Measurements from ENCODE around the gene CAPRIN2.

DNA sequence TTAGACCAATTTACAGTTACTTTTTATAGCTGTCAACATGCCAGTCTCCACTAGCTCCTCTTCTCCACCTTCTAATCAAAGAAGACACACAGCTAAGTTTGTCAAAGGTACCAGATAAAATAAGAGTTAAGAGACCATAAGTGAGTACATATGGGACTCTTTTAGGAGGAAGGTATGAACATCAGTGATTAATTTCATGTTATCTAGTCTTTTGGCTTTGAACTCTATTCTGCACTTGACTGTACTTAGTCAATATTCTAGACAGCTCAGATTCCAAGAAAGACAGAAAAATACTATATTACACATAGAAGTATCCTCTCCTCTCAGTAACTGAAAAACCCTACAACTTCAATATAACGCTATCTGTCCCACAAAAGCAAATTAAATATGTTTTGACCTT, 28.1 kb downstream of the CAPRIN2 start:
- TF ChIP-seq, protein P1, sequence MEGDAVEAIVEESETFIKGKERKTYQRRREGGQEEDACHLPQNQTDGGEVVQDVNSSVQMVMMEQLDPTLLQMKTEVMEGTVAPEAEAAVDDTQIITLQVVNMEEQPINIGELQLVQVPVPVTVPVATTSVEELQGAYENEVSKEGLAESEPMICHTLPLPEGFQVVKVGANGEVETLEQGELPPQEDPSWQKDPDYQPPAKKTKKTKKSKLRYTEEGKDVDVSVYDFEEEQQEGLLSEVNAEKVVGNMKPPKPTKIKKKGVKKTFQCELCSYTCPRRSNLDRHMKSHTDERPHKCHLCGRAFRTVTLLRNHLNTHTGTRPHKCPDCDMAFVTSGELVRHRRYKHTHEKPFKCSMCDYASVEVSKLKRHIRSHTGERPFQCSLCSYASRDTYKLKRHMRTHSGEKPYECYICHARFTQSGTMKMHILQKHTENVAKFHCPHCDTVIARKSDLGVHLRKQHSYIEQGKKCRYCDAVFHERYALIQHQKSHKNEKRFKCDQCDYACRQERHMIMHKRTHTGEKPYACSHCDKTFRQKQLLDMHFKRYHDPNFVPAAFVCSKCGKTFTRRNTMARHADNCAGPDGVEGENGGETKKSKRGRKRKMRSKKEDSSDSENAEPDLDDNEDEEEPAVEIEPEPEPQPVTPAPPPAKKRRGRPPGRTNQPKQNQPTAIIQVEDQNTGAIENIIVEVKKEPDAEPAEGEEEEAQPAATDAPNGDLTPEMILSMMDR (IDR thresholded peaks at IDR 0.05): no peak
- no peak for TF ChIP-seq POLR2A (IDR thresholded peaks at IDR 0.05)
